HG03159 (cell line): ENCODE results near the gene TSPOAP1.

ENCODE experiments used
- ATAC-seq: cut with Tn5 transposase; IDR thresholded peaks from one replicate; pipeline ENCODE4 v1.9.1; 2021; ENCODE audit warnings: mild to moderate bottlenecking, moderate library complexity; ENCODE audit not compliant: unreplicated experiment

The TSPOAP1 gene

GRCh38 chr17:58318065-58318481 is 10.5 kb downstream of the TSPOAP1 start:
- ATAC-seq: no peak

GRCh38 chr17:58317421-58318064 is 11.1 kb downstream of the TSPOAP1 start:
- ATAC-seq: no peak

- no peak for ATAC-seq
Observed at GRCh38 chr17:58316260-58316960, 12.2 kb downstream of the TSPOAP1 start.

- no peak for ATAC-seq
Observed at GRCh38 chr17:58315750-58316149, 12.8 kb downstream of the TSPOAP1 start.

GRCh38 chr17:58315281-58315711 is 13.3 kb downstream of the TSPOAP1 start:
- ATAC-seq: no peak

- no peak for ATAC-seq
Observed at GRCh38 chr17:58314706-58315015, 13.9 kb downstream of the TSPOAP1 start.

GRCh38 chr17:58313815-58314705 is 14.5 kb downstream of the TSPOAP1 start:
- no peak for ATAC-seq

- ATAC-seq: no peak
Observed at GRCh38 chr17:58312829-58313228, 15.8 kb downstream of the TSPOAP1 start.

- ATAC-seq: no peak
Observed at GRCh38 chr17:58312021-58312630, 16.5 kb downstream of the TSPOAP1 start.

- ATAC-seq: no peak
Observed at GRCh38 chr17:58311429-58311894, 17.1 kb downstream of the TSPOAP1 start.

- no peak for ATAC-seq
Observed at GRCh38 chr17:58310511-58311428, 17.8 kb downstream of the TSPOAP1 start.

GRCh38 chr17:58309918-58310259 is 18.7 kb downstream of the TSPOAP1 start:
- no peak for ATAC-seq

- no peak for ATAC-seq
Observed at GRCh38 chr17:58308985-58309917, 19.3 kb downstream of the TSPOAP1 start.

- no peak for ATAC-seq
Observed at GRCh38 chr17:58308173-58308984, 20.2 kb downstream of the TSPOAP1 start.

- ATAC-seq: no peak
Observed at GRCh38 chr17:58307468-58308172, 21.0 kb downstream of the TSPOAP1 start.

GRCh38 chr17:58306131-58306951 is 22.3 kb downstream of the TSPOAP1 start:
- no peak for ATAC-seq

GRCh38 chr17:58305626-58306025 is 23.0 kb downstream of the TSPOAP1 start:
- ATAC-seq: no peak
